Fibroblast of skin of right quadriceps (primary cell): ENCODE data around the gene BOLA1.
"Not testable (repeated sequence)": the region's sequence is repeated elsewhere in the genome, so short reads cannot be mapped to it uniquely, and the experiment has no call there.

ENCODE experiments used
- DNase-seq: peaks from one replicate; pipeline ENCODE4 v3.0.0-alpha.2; 2013

BOLA1 gene, protein sequence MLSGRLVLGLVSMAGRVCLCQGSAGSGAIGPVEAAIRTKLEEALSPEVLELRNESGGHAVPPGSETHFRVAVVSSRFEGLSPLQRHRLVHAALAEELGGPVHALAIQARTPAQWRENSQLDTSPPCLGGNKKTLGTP

GRCh38 chr1:149899460-149900284 is at the start of gene BOLA1:
Gene BOLA1 (plus strand): TSS chr1:149899568. CDS start chr1:149900060, 492 bp downstream.
- peak; percentile 89 for DNase-seq

DNA sequence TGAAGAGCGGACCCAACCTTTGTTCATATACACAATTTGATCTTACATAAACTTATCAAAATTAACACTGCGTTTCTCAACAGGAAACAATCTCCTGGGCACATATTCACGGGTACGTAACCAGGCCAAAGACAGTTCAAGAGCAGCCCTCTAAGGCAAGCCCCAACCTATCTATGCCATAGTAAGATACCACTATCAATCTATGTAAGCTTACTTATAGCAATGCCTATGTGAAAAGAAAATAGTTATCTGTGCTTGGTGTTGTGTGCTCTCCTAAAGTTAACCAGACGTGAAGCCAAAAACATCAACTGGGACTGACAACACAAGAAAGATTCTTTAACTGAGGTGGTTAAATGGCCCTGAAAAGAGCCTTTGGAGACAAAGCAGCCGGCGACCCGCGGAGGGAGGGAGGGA is 49.4 kb upstream of the BOLA1 start:
- DNase-seq, result no peak

DNA sequence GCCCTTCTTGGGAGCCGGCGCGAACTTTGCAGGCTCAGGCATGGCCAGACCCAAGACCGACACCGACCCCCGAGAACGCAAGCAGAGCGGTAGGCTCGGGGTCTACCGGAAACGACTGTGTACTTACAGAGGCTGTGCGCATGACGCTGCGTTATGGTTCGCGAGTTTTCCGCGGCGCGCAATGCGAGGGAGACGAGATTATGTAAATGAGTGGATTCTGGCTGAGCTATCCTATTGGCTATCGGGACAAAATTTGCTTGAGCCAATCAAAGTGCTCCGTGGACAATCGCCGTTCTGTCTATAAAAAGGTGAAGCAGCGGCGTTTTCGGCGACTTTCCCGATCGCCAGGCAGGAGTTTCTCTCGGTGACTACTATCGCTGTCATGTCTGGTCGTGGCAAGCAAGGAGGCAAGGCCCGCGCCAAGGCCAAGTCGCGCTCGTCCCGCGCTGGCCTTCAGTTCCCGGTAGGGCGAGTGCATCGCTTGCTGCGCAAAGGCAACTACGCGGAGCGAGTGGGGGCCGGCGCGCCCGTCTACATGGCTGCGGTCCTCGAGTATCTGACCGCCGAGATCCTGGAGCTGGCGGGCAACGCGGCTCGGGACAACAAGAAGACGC is 48.5 kb upstream of the BOLA1 start:
- DNase-seq, result not testable (repeated sequence)

- not testable (repeated sequence) for DNase-seq
Measured at GRCh38 chr1:149851585-149852213, 47.7 kb upstream of the BOLA1 start.

DNA sequence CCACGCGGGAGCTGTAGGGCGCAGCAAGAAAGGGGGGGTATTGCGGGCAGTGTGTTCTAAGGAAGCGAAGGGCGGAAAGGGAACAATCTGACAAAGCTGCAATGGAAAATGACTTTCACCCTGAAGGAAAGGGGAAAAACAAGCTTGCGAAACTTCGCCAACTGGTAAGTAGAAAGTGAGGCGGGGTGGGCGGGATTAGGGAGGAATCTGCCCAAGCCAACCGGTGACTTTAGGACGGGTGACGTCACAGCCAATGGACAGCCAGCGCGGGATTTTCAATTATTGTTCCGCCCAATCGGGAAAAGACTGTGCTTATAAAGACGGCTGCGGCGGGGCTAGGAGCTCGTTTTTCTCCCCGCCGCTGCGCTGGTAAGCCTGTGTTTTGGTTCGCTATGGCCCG is 47.1 kb upstream of the BOLA1 start:
- DNase-seq, result not testable (repeated sequence)

- not testable (repeated sequence) for DNase-seq
Measured at GRCh38 chr1:149860271-149860670, 39.1 kb upstream of the BOLA1 start.

- DNase-seq, result not testable (repeated sequence)
Measured at GRCh38 chr1:149860684-149861496, 38.5 kb upstream of the BOLA1 start.

DNA sequence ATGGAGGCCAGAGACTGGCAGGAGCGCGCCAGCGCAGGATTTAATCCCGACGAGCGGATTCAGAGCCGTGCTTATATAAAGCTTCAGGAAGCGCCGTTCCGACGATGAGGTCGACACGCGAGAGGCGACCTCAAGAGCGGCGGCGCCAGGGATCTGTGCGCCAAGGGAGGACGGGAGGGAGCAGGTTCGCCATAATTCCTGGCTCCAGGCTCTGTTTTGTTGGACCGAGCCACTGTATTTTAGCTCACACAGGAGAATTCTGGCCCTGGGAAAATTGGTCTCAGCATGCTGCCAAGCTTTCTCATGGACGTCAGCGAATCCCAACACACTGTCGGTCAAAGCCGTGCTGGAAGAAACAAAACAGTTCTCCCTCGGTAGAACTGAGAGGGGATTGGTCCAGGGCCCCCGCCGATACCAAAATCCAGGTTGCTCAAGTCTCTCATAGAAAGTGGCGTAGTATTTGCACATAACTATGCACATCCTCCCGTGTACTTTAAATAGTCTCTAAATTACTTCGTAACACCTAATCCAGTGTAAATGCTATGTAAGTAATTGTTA is 37.8 kb upstream of the BOLA1 start:
- not testable (repeated sequence) for DNase-seq

GRCh38 chr1:149866887-149867286 is 32.5 kb upstream of the BOLA1 start:
- DNase-seq, result not testable (repeated sequence)

GRCh38 chr1:149873060-149873459 is 26.3 kb upstream of the BOLA1 start:
- DNase-seq, result not testable (repeated sequence)

- DNase-seq, result no peak
Measured at GRCh38 chr1:149877211-149877946, 22.0 kb upstream of the BOLA1 start.

DNA sequence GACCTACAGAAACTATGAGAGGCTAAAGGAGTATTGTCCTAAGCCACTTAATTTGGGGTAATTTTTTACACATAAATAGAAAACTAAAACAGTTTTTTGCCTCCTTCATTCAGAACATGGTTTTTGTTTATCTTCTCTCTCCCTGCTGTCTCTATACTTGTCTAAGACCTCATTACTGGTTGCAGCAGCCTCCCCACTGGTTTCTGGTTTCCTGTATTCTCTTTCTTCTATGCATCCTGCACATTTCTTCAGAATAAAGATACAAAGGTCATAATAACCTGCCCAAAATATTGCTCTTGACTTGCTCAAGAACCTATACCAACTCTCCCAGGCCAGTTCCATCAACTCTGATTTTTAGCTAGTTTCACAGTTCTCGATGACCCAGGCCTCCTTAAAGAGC is 19.8 kb upstream of the BOLA1 start:
- no peak for DNase-seq

DNA sequence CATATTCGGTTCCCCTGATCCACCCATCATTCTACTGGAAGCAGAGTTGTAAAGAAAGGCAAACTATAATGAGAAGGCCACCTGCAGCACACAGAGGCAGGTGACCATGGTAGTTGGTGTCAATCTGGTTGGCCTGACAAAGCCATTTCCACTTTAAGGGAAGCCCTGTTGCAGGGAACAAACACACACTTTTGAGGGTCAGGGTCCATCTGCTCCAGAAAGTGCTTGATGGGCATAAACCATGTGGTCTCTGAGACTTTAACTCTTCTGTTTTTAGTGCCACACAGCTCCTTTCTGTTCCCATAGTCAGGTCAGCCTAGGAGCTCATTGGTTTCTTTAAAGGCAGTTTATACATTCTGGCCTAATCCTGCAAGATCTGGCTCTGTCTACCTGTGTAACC is 17.5 kb upstream of the BOLA1 start:
- no peak for DNase-seq

DNA sequence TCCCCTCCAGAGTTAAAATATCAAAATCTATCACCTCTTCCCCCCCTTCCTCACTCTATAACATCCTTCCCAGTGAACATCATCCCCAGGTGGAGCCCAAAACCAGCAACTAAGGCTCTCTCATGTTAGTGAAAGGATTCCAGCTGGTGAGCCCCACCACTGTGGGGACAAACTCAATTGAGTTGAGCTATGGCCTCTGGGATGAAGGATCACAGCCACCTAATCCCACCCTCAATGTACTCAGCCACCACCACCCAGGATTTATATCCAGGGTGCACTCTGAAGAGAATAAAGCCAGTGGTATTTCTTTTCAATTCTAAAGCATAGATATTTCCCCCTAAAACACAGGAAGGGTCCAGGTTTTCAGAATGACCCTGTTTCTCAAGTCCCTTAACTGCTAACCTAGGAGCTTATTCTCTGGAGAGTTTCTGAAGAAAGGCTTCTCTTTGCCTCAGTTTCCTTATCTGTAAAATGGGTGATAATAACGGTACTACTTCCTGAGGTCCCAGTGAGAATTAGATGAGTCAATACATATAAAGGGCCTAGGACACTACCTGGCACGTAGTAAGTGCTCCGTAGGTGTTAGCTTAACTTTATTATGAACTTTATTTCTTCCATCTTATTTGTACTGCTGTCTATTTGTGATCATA is 15.6 kb upstream of the BOLA1 start:
- DNase-seq, result no peak

DNA sequence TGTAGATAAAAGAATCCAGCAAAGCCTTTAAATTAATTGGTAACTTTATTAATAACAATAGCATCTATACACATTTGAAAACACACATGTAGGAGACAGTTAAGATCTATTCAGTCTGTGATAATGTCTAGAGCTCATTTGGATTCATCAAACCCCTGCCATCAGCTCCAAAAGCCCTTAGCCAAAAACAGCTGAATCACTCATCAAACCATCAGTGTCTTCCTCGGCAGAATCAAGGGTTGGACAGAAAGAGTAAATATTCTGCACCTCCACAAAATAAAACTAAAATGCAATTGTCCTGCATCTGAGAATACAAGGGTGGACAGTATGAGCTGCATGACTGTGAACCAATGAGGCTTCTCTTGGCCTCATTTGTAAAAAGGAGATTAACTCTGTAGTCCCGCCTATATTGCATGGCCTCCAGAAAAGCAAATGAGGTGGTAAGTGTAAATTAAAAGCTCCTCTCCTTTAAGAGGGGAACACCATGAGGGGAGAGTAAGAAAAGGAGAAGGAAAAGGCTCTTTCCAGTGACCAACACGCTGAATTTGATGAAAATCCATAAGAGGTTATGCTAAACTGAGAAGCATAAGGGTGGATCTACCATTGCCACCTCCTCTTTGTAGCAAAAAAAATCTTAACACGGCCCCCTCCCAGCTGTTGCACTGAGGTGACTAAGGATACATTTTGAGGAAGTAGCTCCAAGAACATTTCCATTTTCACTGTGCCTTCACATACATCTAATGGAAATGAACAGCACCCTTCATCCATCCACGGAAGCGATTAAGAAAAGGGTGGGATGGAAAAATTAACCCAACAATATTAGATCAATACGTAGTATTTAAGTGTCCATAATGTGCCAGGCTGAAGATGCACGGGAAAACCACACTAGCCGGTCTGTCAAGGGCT is 14.7 kb upstream of the BOLA1 start:
- peak; percentile 43 for DNase-seq

- DNase-seq, result peak; percentile 88
Measured at GRCh38 chr1:149885339-149886120, 13.8 kb upstream of the BOLA1 start.

DNA sequence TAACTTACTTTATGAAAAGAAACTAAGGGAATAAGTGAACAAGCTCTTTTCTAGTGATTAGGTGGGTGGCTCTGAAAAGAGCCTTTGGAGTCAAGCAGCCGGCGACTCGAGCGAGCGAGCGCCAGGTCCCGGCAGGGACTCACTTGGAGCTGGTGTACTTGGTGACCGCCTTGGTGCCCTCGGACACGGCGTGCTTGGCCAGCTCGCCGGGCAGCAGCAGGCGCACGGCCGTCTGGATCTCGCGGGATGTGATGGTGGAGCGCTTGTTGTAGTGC is 13.3 kb upstream of the BOLA1 start:
- DNase-seq, result peak; percentile 25

GRCh38 chr1:149886396-149887195 is 12.8 kb upstream of the BOLA1 start:
- peak; percentile 100 for DNase-seq

GRCh38 chr1:149887196-149887455 is 12.2 kb upstream of the BOLA1 start:
- DNase-seq, result not testable (repeated sequence)
